Activated T-helper 1 cell treated with Interleukin-2 at 50 U/mL for 16 hours (primary cell): ENCODE data around the gene TPCN1.
A peak's percentile ranks its signal among the peaks of the same experiment; 100 is the strongest.
"Not testable (repeated sequence)": the region's sequence is repeated elsewhere in the genome, so short reads cannot be mapped to it uniquely, and the experiment has no call there.

ENCODE experiments used
- DNase-seq: peaks from one replicate; pipeline ENCODE4 v3.0.0-alpha.2; 2020; ENCODE audit warnings: low read depth

The TPCN1 gene

DNA sequence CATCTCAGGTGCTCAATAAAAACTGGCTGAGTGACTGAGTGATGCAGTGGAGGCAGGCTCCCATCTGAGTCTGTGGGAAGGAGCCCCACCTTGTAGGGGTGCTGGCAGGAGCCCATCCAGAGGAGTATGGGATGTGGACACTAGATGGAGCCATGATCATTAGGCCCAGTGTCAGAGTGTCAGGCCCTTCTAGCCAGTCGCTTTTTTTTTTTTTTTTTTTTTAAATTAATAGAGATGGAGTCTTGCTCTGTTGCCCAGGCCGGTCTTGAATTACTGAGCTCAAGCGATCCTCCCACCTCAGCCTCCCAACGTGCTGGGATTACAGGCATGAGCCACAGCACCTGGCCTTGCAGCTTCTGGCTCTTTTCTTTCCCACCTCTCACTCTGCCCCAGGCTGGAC is 24.3 kb upstream of the TPCN1 start:
- DNase-seq, result peak; percentile 16

DNA sequence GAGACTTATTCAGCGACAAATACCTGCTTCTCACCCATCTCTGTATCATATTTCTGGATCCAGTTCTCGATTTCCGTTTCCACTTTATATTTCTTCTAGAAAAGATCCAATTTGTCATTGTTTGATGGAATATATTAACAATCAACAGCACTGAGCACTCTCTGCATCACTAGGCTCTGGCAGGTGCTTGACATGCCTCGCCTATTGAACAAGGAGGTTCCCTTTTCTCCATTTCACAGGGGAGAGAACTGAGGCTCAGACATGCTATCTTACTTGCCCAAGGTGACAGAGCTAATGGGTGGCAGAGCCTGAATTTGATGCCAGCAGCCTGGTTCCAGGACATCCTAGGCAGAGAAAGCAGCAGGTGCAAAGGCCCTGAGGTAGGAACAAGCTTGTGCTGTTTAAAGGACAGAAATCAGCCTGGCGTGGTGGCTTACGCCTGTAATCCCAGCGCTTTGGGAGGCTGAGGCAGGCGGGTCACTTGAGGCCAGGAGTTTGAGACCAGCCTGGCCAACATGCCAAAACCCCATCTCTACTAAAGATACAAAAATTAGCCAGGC is 23.7 kb upstream of the TPCN1 start:
- DNase-seq, result no peak

- no peak for DNase-seq
These were observed 23.0 kb upstream of the TPCN1 start for GRCh38 chr12:113198296-113198695.

DNA sequence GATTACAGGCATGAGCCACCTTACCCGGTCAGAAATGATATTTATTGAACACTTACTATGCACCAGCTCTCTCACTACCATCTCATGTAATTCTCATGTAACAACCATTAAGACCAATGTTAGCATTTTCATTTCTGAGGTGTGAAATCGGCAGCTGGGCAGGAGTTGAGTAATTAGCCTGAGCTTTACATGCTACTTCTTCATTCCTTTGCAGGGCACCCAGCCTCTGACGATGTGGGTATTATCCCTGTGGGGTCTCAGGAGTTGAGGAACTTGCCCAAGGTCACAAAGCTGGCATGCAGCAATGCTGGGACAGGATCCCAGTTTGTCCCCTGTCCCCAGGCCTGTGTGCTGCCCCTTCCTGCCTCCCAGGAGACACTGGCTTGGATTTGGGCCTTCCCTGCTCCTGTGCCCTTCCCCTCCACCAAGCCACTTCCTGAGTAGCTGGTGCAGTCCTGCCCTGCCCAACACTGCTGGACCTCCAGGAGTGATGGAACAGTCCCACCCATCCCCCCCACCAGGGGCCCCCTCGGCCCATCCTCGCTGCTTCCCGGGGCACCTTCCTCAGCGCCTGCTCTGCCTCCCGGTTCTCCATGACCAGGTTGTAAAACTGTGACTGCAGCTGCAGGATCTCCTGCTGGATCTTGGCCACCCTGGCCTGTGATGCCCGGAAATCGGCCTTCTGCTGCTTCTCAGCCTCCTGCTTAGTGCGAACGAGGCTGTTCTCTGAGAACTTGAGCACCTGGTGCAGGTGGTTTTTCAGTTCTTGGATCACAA is 21.1 kb upstream of the TPCN1 start:
- no peak for DNase-seq

GRCh38 chr12:113201187-113202177 is 19.8 kb upstream of the TPCN1 start:
- DNase-seq, result no peak

DNA sequence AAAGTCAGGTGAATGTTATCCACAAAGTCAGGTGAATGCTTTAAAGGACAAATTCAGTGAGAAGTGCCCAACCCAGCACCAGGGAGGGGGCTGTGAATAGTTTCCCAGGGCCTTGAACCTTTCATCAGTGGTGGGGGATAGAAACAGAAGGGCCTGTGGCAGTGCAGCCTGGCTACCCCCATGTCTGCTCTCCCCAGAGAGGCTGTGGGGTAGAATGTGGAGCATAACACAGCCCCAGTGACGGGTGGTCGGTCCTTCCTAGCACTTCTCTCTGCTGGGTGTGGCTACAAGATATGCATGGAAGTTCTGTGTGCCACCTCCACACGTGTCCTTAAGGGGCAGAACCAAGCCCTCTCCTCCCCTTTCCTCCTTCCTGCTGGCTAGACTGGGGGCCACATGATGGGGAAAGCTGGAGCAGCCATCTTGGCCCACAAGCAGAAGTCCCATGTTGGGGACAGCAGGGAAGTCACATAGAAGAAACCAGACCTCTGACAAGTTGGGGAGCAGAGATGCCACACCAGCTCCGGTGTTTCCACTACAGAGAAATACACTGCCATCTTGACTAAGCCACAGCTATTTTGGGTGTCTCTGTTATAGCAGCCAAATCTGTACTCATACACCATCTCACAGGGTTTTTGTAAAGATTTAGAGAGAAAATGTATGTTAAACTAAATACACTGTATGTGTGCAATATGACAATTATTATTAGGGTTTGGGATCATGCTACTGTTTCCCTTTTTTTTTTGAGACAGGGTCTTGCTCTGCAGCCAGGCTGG is 18.8 kb upstream of the TPCN1 start:
- DNase-seq, result no peak

DNA sequence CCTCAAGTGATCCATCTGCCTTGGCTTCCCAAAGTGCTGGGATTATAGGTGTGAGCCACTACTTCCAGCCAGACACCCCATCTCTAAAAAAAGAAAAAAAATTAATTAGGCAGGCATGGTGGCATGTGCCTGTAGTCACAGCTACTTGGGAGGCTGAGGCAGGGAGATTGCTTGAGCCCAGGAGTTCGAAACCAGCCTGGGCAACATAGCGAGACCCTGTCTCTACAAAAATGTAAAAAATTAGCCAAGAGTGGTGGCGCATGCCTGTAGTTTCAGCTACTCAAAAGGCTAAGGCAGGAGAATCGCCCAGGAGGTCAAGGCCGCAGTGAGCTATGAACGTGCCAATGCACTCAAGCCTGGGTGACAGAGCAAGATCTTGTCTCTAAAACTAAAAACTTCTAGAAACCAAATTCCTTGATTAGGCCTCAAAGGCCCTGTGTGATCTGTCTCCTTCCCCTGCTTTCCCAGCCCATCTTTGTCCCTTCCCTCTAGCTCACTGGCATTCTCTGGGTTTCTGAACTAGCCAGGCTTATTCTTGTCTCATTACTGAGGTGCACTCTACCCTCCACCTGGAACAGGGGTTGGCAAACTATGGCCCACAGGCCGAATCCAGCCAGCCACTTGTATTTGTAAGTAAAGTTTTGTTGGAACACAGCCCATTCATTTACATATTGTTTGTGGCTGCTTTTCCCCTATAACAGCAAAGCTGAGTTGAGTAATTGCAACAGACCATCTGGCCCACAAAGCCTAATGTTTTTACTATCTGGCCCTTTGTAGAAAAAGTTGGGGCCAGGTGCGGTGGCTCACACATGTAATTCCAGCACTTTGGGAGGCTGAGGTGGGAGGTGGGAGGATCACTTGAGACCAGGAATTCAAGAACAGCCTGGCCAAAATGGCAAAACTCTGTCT is 17.2 kb upstream of the TPCN1 start:
- DNase-seq, result no peak

DNA sequence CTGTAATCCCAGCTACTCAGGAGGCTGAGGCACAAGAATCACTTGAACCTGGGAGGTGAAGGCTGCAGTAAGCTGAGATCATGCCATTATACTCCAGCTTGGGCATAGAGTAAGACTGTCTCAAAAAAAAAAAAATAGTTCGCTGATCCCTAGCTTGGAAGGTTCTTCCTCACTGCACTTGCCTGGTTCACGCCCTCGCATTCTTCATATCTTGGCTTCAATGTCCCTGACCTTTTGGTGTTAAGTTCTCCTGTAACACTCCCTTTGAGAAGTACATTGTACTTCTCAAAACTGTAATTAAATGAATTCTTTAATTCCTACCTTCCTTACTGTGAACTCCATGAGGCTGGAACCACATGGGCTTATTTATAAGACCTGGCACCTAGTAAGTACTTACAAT is 16.5 kb upstream of the TPCN1 start:
- no peak for DNase-seq

DNA sequence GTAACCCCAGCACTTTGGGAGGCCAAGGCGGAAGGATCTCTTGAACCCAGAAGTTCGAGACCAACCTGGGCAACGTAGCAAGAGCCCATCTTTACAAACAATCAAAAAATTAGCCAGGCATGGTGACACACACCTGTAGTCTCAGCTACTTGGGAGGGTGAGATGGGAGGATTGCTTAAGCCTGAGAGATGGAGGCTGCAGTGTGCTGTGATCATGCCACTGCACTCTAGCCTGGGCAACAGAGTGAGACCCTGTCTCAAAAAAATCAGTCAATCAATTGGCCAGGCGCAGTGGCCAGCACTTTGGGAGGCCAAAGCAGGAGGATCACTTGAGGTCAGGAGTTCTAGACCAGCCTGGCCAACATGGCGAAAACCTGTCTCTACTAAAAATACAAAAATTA is 14.5 kb upstream of the TPCN1 start:
- DNase-seq, result not testable (repeated sequence)

DNA sequence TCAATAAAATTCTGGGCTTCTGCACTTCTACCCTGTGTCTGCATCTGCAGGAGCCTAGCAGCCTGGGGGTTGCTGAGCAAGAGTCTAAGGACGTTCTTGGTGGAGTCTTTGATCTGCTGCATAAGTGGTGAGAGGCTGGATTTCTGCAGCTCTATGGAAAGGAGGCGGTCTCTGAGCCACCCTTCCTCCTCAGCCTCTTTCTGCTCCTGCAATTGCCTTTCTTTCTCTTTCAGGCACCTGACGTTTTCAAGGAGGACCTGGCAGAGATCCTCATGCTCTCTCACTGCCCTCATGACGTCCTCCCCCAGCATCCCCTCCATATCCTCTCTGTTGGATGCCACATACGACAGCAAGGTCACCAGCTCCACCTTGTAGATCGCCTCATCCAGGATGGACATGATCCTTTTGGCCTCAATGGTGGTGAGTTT is 13.6 kb upstream of the TPCN1 start:
- DNase-seq, result no peak

DNA sequence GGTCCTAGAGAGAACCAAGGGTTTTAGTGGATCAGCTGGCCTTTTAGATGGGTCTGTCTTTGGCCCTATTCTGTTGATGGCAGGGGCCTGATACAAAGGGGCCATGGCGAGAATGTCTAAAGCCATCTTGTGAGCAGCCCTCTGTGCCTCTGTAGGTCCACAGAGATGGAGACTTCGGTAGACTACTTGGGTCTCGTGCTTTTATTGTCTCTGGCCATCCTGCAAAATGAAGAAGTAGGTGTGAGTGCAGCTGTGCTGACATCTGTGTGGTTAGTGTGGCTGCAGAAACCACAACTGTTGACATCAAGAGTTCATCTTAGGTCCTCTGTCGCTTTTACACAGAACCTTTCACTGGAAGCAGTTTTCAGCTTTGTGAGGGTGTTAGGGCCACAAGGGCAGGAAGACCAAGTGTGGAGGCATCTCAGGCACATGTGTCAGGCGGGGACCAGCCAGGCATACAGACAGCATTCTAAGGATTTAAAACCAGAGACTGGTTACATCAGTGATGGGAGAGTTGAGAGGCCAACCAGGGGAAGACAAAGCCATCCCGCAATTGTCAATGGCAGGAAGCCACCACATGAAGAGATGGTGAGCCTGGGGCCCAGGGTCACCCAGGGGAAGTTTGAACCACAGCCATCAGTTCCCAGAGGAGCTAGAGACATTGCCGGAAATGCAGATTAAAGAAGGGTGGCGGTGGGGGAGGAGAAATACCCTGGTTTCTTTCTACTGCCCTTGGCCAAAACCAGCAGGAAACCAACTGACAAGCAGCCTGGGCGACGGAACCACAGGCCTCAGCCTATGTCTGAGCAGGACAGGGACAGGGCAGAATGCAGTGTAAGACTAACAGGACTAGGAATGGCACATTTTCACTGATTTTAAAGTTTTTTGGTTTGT is 13.0 kb upstream of the TPCN1 start:
- DNase-seq, result peak; percentile 27

GRCh38 chr12:113211160-113211559 is 10.1 kb upstream of the TPCN1 start:
- no peak for DNase-seq

GRCh38 chr12:113214895-113215400 is 6.3 kb upstream of the TPCN1 start:
- DNase-seq, result no peak

GRCh38 chr12:113216027-113216426 is 5.2 kb upstream of the TPCN1 start:
- no peak for DNase-seq

- no peak for DNase-seq
These were observed 577 bp upstream of the TPCN1 start for GRCh38 chr12:113220593-113221180.

GRCh38 chr12:113221997-113222729 is 899 bp downstream of the TPCN1 start:
- no peak for DNase-seq

DNA sequence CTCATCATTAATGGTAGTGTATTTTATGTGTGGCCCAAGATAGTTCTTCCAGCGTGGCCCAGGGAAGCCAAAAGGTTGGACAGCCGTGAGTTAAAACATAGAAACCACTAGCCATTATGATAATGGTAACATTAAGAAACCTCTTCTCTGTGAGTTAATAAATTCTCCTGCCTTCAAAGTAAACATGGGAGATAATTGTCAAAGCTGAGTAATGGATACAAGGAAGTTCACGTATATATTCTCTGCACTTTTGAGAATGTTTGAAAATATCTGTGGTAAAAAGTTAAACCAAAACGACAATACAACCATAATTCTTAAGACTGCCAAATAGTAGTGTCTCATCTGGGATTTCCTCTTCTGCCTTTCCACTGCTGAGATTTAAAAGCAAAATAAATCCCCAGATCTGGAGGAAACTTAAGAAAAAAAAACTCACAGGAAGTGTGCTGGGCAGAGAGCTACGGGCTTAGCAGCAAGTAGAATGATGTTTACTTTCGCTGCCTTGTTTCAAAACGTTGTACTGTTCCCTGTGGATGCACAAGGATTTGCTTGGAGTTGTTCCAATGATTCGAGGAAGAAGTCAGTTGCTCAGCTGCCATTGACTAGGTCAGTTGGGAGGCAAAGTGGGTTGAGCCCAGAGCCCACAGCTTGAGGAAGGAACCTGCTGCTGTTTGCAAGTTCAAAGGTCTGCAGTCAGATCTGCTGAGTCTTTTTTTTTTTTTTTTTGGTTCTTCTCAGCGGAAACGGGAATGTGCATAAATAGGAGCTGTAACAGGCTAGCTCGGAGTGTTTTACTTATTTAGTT is 1.7 kb downstream of the TPCN1 start:
- DNase-seq, result no peak

DNA sequence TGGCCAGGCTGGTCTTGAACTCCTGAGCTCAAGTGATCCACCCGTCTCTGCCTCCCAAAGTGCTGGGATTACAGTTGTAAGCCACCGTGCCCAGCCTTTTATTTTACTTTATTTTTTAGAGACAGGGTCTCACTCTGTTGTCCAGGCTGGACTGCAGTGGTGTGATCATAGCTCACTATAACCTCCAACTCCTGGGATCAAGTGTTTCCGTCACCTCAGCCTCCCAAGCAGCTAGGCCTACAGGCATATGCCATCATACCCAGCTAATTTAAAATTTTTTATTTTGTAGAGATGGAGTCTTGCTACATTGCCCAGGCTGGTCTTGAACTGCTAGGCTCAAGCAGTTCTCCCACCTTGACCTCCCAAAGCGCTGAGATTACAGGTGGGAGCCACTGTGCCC is 3.7 kb downstream of the TPCN1 start:
- no peak for DNase-seq
